GM12892 (cell line): ENCODE results near the gene WASF1.
"Not testable (repeated sequence)": the region's sequence is repeated elsewhere in the genome, so short reads cannot be mapped to it uniquely, and the experiment has no call there.

Experiments
- POLR2A ChIP-seq: IDR thresholded peaks from 2 replicates; pipeline ENCODE4 v1.6.1; 2011; ENCODE audit warnings: low read depth, low read length, control low read depth
- POLR2AphosphoS5 ChIP-seq: IDR thresholded peaks from 2 replicates; pipeline ENCODE4 v1.6.1; 2011; ENCODE audit warnings: low read depth, low read length, control low read depth
- TAF1 ChIP-seq: IDR thresholded peaks from 2 replicates; pipeline ENCODE4 v1.6.1; 2011; ENCODE audit warnings: low read depth, mild to moderate bottlenecking, control low read depth, low read length, borderline replicate concordance

- not testable (repeated sequence) for TF ChIP-seq TAF1, POLR2A, POLR2AphosphoS5
Observed at GRCh38 chr6:110073474-110073873, 106.0 kb downstream of the WASF1 start.
